Activated CD4-positive, alpha-beta T cell treated with anti-CD3 and anti-CD28 coated beads, Interleukin-2, amount 50 U/mL, for 16 hours (primary cell): ENCODE data around the gene DNAJB9.
A peak's percentile ranks its signal among the peaks of the same experiment; 100 is the strongest.
"Not testable (repeated sequence)": the region's sequence is repeated elsewhere in the genome, so short reads cannot be mapped to it uniquely, and the experiment has no call there.

ENCODE experiments used
- DNase-seq: peaks from one replicate; pipeline ENCODE4 v3.0.0-alpha.2; 2020

DNAJB9 gene

GRCh38 chr7:108569381-108570145 lies at the start of gene DNAJB9, which contains the start of gene THAP5:
Gene DNAJB9, plus strand, starts transcription at chr7:108569874. Its CDS starts 1,853 bp downstream, at chr7:108571727.
Gene THAP5, minus strand, starts transcription at chr7:108569706. Its CDS starts 137 bp downstream, at chr7:108569569.
- peak; percentile 100 for DNase-seq

- no peak for DNase-seq
Measured at GRCh38 chr7:108522780-108523179, 46.9 kb upstream of the DNAJB9 start.

- peak; percentile 64 for DNase-seq
Measured at GRCh38 chr7:108525327-108525984, 44.2 kb upstream of the DNAJB9 start.

- DNase-seq: peak; percentile 99
Measured at GRCh38 chr7:108525985-108526767, 43.5 kb upstream of the DNAJB9 start, which contains the start of gene PNPLA8. Gene PNPLA8, minus strand, starts transcription at chr7:108526135. Its CDS starts 10,644 bp downstream, at chr7:108515491.

GRCh38 chr7:108526768-108527017 lies 43.0 kb upstream of the DNAJB9 start:
- no peak for DNase-seq

GRCh38 chr7:108528183-108528712 lies 41.4 kb upstream of the DNAJB9 start:
- DNase-seq: no peak

GRCh38 chr7:108529341-108529740 lies 40.3 kb upstream of the DNAJB9 start:
- no peak for DNase-seq

- DNase-seq: no peak
Measured at GRCh38 chr7:108533712-108534111, 36.0 kb upstream of the DNAJB9 start.

GRCh38 chr7:108535257-108535656 lies 34.4 kb upstream of the DNAJB9 start:
- DNase-seq: no peak

- DNase-seq: no peak
Measured at GRCh38 chr7:108535744-108536143, 33.9 kb upstream of the DNAJB9 start.

GRCh38 chr7:108537229-108537628 lies 32.4 kb upstream of the DNAJB9 start:
- no peak for DNase-seq

GRCh38 chr7:108538236-108538635 lies 31.4 kb upstream of the DNAJB9 start:
- not testable (repeated sequence) for DNase-seq

GRCh38 chr7:108538685-108539084 lies 31.0 kb upstream of the DNAJB9 start:
- not testable (repeated sequence) for DNase-seq

GRCh38 chr7:108541478-108541877 lies 28.2 kb upstream of the DNAJB9 start:
- DNase-seq: no peak

GRCh38 chr7:108548141-108548896 lies 21.4 kb upstream of the DNAJB9 start:
- DNase-seq: not testable (repeated sequence)

- not testable (repeated sequence) for DNase-seq
Measured at GRCh38 chr7:108556665-108557064, 13.0 kb upstream of the DNAJB9 start.

GRCh38 chr7:108557191-108557590 lies 12.5 kb upstream of the DNAJB9 start:
- no peak for DNase-seq

- no peak for DNase-seq
Measured at GRCh38 chr7:108557617-108558016, 12.1 kb upstream of the DNAJB9 start.

GRCh38 chr7:108559253-108559652 lies 10.4 kb upstream of the DNAJB9 start:
- DNase-seq: no peak

- DNase-seq: no peak
Measured at GRCh38 chr7:108561047-108561619, 8.5 kb upstream of the DNAJB9 start.

GRCh38 chr7:108565987-108566386 lies 3.7 kb upstream of the DNAJB9 start:
- no peak for DNase-seq

GRCh38 chr7:108568801-108569380 lies 783 bp upstream of the DNAJB9 start:
- DNase-seq: no peak
